ACHN (cell line): Measurements from ENCODE around the gene LILRA5.
"Not testable (repeated sequence)": the region's sequence is repeated elsewhere in the genome, so short reads cannot be mapped to it uniquely, and the experiment has no call there.

ENCODE experiments used
- DNase-seq: peaks from one replicate; pipeline ENCODE4 v3.0.0-alpha.2; 2015
- in situ Hi-C: cut with HindIII; loops from 2 replicates; pipeline ENCODE4 v1.10.0; 2017; ENCODE audit warnings: low sequenced_read_pairs, low pct_ligation_motif_present, low pct_unique_long_range_greater_than_20kb

LILRA5 gene

GRCh38 chr19:54335979-54336892 lies 23.3 kb upstream of the LILRA5 start:
- DNase-seq, result no peak
- in situ Hi-C loops, result no loop called here

- DNase-seq, result no peak
- in situ Hi-C loops, result no loop called here
Measured at GRCh38 chr19:54335164-54335563, 22.2 kb upstream of the LILRA5 start.

- in situ Hi-C loops, result no loop called here
- no peak for DNase-seq
Measured at GRCh38 chr19:54333586-54334298, 20.8 kb upstream of the LILRA5 start.

- DNase-seq, result no peak
- in situ Hi-C loops, result no loop called here
Measured at GRCh38 chr19:54332149-54332548, 19.2 kb upstream of the LILRA5 start.

GRCh38 chr19:54331626-54332025 lies 18.7 kb upstream of the LILRA5 start:
- no peak for DNase-seq
- in situ Hi-C loops, result no loop called here

- in situ Hi-C loops, result no loop called here
- no peak for DNase-seq
Measured at GRCh38 chr19:54329476-54330165, 16.7 kb upstream of the LILRA5 start.

GRCh38 chr19:54328781-54329180 lies 15.8 kb upstream of the LILRA5 start:
- in situ Hi-C loops, DNase-seq: not testable (repeated sequence)

GRCh38 chr19:54325631-54326030 lies 12.7 kb upstream of the LILRA5 start:
- DNase-seq, result no peak
- in situ Hi-C loops, result no loop called here

- in situ Hi-C loops, result no loop called here
- DNase-seq, result peak; percentile 30
Measured at GRCh38 chr19:54325194-54325621, 12.2 kb upstream of the LILRA5 start.

- in situ Hi-C loops, result no loop called here
- DNase-seq, result no peak
Measured at GRCh38 chr19:54324071-54324470, 11.1 kb upstream of the LILRA5 start.

GRCh38 chr19:54322934-54323333 lies 10.0 kb upstream of the LILRA5 start:
- in situ Hi-C loops, DNase-seq: not testable (repeated sequence)

GRCh38 chr19:54322295-54322694 lies 9.3 kb upstream of the LILRA5 start:
- DNase-seq, in situ Hi-C loops: not testable (repeated sequence)

- DNase-seq, result no peak
- in situ Hi-C loops, result no loop called here
Measured at GRCh38 chr19:54319892-54320670, 7.1 kb upstream of the LILRA5 start.

- in situ Hi-C loops, result no loop called here
- no peak for DNase-seq
Measured at GRCh38 chr19:54319049-54319448, 6.1 kb upstream of the LILRA5 start.

GRCh38 chr19:54317965-54318240 lies 4.9 kb upstream of the LILRA5 start:
- DNase-seq, result no peak
- in situ Hi-C loops, result no loop called here

- no peak for DNase-seq
- in situ Hi-C loops, result no loop called here
Measured at GRCh38 chr19:54317108-54317964, 4.4 kb upstream of the LILRA5 start.

GRCh38 chr19:54316746-54317107 lies 3.8 kb upstream of the LILRA5 start:
- in situ Hi-C loops, result no loop called here

GRCh38 chr19:54315956-54316355 lies 3.0 kb upstream of the LILRA5 start:
- in situ Hi-C loops, result no loop called here
- DNase-seq, result no peak

More at GRCh38 chr19:54316746-54317107, 3.8 kb upstream of the LILRA5 start:
- DNase-seq, result no peak
